KBM-7 (cell line): ENCODE measurements around the gene ERCC6L2.

ENCODE experiments used
- DNase-seq: peaks from one replicate; pipeline ENCODE4 v3.0.0-alpha.2; 2015
- in situ Hi-C: fragments of 300-500 bp; cut with MboI; formaldehyde crosslinking; loops from 2 replicates; pipeline ENCODE4 v1.14.3; 2020; ENCODE audit warnings: low sequenced_read_pairs, low pct_unique_long_range_greater_than_20kb, mixed read lengths

Gene ERCC6L2

DNA sequence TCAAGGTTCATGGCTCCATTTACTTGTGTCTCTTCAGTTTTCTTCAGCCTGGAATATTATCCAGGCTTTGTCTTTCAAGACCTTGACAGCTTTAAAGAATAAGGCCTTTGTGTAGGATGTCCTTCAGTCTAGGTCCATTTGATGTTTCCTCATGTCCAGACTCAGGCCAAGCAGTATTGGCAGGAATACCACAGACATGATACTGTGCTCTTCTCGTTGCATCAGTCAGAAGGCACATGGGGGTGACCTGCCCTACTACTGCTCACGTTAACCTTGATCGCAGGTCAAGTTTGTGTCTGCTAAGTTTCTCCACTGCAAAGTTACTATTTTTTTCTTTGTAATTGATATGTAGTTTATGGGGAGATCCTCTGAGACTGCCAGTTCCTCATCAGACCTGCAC, 88.2 kb downstream of the ERCC6L2 start:
- in situ Hi-C loops = no loop called here

DNA sequence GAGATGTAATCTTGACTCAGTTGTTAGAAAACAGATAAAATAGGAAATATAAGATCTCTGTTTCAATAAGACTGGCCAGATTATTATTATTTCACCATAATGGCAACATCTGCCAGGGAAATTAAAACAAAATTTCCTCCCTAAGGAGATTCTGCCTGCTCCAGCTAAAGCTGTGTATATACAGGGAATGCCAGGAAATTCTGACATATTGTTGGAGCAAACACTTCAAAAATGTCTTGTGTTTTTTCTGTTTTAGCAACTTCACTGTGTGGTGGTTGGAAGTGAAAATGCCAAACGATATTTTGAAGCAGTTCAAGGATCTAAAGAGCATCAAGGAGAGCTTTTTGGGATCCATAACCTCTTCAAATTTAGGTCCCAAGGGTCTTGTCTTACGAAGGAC, 90.8 kb downstream of the ERCC6L2 start:
- DNase-seq = no peak
- in situ Hi-C loops = no loop called here

More for the DNA sequence above, 88.2 kb downstream of the ERCC6L2 start:
- DNase-seq = no peak

DNA sequence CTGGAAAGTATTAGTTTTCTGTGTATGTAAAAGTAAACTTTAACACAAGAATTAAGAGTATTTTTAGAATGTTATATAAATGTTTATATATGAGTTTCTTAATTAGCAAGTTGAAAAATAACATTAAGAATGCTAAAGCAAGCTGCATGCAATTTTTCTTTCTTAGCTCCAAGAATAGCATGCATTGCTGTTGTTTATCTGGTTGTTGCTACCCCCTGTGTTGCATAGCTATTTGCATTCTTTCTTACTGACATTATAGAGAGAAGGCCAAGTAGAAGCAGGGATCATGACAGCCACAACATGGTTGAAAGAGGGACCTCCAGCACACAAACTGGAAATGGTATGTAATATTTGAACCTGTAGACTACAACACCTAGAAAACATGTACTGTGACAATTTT, 94.8 kb downstream of the ERCC6L2 start:
- DNase-seq = no peak
- in situ Hi-C loops = no loop called here

DNA sequence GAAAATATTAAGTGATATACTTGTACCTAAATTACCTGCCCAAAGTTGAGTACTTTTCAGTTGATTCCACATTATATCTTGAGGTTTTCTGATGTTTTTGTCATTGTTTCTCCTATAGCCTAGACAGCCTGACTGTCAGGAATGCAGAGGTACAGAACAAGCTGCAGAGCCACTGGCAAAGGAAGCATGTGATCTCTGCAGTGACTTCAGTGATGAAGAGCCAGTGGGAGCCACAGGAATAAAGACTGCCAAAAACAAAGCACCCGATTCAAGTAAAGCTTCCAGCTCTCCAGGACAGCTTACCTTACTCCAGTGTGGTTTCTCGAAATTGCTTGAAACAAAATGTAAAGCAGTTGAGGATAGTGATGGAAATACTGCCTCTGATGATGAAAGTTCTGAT, 96.3 kb downstream of the ERCC6L2 start:
- in situ Hi-C loops = no loop called here
- DNase-seq = no peak

DNA sequence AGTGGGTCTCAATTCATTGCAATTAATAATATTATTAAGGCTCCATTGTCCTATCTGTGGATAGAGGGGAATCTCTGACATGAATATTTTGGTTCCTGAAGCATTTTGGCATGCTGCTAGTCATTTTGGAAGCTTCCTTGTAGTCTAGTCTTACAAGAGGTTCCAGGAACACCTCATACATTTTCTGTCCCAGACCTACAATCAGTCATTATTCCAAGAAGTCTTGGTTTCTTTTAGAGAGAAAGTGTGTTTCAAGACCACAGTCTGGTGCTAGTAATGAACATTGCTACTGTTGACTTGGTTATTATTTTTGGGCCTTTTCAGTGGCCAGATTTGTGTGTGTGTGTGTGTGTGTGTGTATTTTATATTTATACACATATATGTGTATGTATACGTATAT, 98.9 kb downstream of the ERCC6L2 start:
- DNase-seq = no peak
- in situ Hi-C loops = no loop called here

DNA sequence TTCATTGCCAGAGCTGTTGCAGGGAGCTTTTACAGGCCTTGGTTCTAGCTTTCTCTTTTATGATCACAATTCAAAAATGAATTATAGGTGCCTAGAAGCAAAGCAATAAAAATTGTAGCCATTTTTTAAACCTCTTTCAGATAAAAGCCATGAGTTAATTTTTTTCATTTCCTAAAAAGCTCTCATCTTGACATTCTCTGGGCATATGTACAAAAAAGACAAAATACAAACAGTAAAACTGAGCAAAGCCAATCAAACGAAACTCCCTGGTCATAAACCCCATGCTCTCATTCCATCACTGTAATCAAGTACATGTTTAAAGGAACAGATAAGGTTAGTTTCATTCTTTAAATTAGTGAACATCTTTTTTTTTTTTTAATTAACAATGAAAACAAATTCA, 101.9 kb downstream of the ERCC6L2 start:
- in situ Hi-C loops = no loop called here
- DNase-seq = no peak

DNA sequence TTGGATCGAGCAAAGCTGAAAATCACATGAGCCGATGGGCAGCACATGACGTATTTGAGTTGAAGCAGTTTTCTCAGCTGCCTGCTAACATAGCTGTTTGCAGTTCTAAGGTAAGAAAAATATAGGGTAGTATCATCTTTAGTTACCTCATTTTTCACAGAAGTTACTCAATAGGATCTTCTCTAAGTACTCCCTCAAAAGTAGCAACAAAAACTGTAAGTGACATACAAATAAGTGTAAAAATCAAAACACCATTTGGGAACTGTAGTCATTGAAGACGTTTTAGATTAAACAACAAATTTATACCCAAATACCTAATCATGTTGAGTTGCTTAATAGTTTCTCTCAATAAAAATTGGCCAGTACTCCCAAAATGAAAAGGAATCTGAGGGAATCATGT, 102.6 kb downstream of the ERCC6L2 start:
- in situ Hi-C loops = no loop called here
- no peak for DNase-seq

DNA sequence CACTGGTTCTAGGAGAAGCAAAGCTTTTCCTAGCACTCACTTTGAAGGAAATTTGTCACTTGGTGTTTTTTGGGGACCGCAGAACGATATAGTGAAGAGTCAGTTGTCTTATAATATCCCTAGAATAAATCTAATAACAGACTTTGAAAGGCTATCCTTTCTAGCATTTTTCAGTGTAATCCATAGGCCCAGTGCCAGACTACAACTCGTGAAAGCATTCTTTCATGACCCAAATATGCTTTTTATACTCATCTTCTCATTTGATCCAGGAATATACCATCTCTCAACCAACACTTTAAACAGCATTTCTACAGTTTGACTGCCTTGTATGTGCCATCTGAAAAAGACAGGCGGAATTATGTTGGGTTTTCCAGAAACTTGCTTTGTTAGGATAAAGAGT, 104.0 kb downstream of the ERCC6L2 start:
- DNase-seq = no peak
- in situ Hi-C loops = no loop called here

DNA sequence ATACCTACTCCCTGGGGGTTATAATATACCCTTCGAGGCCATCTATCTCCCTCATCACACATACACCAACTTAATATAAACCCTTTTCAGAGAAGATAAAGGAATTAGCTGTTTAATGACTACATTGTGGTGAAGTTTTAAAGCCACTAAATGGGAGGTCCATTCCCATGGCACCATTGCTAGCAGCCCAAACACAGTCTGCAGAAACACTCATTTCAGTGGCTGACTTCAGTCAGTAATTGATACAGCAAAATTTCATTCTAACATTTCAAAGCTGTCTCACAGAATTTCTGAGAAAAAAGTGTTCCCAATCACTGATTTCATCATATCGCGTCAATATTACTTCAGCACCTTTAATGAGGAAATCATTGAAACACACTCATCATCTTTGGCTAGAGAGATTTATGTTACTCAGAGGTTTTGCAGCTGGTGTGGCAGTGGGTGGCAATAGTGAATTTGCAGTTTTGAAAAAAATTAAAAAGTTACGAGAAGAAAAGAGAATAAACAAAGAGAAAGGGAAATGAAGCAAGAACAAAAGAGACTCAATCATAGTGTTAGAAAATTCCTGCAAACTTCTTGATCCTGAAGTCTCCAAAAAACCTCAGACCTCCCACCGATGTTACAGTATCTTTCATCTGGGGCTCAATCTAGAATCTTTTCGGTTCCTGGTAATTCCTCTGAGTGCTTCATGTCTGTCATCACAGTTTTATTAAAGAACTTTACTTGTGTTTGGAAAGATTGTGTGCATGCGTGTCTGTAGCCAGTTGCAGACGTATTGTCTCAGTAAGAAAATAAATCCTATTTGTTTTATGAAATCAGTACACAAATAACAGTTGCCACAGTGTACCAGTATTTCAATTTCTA, 105.0 kb downstream of the ERCC6L2 start:
- in situ Hi-C loops = no loop called here
- peak; percentile 5 for DNase-seq

DNA sequence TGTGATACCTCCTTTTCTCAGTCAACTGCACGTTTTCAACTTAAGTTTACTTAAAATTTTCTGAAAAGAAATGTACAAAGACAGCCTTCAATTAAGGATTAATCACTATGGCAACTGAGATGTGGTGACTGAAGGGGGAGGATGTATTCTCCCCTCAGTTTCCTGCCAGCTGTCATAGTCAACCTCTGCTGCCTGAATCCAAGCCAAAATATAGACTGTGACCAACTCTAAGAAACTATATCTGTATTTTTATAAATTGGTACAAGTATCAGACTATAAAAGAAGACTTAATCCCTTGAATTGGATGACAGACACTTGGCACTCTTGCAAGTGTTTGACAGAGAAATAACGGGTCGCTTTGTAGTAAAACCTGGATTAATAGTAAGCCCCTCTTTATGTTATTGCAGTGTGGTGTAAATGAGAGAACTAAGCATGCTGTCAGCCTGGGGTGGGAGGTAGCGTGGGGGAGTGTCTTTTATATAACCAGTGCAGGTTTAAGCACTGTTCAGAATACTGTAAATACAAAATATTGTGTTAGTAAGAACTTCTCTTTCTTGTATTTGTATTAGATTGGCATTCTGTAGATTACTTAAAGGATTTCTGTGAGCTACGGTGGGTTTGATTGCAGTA, 106.4 kb downstream of the ERCC6L2 start:
- in situ Hi-C loops = no loop called here
- peak; percentile 82 for DNase-seq

DNA sequence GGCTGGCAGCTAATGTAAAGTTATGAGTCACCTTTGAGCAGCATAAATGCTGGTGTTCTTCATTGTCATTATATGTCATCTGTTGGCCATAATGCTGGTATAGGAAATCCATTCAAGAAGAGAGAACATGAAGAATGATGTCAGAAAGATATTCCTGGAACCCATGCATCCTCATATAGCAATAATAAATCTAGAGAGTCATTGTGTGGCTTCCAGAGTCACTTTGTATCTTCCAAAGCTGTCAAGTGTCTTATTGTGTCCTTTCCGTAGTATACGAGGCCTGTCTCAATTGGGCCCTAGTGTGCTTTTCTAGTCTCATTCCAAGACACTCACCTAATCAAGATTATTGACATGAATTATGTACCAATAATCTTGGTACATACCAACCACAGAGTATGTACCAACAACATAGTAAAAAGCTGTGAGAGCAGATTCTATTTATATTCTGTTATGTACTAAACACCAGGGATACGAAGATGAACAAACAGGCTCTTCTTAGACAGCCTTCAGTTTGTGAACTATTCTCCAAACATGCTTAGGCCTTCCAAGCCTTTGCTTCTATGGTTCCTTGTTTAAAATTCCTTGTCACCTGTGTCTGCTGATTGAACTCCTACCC, 110.1 kb downstream of the ERCC6L2 start:
- in situ Hi-C loops = no loop called here
- no peak for DNase-seq

DNA sequence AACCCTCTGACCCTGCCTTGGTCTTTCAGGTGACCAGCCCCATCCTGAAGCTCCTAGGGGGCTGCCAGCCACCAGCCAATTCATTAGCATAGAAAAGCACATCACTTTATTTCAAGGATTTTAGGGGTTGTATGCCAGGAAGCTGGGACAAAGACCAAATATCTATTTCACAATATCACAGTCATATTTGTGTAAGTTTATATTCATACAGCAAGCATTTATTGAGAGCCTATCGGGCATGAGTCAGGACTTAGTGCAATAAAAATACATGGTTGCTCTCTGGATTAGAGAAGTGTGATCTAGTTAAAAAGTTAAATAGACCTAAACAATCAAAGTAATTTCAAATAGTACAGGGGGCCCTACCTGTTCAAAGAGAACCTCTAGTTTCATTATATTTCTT, 113.8 kb downstream of the ERCC6L2 start:
- in situ Hi-C loops = no loop called here
- DNase-seq = no peak

DNA sequence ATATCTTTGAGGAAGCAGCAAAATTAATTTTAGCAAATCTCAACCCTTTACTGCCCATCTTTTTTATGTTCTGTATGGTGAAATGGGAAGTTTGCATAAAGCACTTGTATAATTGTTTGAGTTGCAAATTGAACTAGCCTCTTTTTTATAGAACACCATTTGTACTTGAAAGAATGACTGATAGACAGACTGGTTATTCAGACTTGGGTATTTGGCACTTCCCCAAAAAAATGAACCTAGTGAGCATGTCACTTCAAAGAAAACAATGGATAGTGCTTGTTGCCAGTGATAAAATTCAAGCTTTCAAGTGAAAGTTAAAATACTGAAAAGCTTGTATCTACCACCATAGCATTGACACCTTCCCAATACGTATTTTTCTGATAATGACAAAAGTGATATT, 115.8 kb downstream of the ERCC6L2 start:
- no peak for DNase-seq
- in situ Hi-C loops = no loop called here

DNA sequence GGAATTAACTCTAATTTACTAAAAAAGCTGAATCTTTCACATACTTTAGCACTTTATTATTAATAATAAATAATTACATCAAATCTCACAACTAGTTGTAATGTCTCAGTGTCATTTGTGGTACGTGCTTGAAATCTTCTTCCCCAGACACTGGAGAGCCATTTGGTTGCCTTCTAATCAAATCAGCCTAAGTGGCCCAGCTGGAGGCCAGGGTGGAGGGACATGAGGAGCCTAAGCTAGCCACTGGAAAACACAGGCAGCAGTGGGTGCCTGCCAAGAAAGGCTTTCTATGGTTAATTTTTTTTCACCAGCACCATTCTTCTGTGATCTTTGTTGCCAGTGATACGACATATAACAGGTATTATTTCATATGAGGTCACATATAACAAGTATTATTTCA, 117.0 kb downstream of the ERCC6L2 start:
- in situ Hi-C loops = no loop called here
- no peak for DNase-seq

DNA sequence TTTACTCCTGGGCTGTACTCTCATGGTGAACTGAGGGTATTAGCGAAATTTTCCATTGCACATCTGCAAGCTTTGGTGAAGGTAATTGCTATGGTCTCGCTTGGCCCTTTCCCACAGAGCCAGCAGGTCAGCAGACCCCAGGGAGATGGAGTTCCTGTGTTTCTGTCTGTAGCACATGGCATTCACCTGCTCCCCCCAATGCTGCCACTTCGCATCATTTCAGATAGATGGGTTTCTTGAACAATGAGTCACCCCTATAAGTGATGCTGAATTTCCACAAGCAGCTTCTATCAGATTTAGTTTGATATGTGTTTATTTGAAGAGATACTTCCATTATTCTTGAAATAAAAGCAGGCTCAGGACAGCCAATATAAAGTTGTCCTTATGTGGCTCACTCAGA, 117.8 kb downstream of the ERCC6L2 start:
- no peak for DNase-seq
- in situ Hi-C loops = no loop called here

DNA sequence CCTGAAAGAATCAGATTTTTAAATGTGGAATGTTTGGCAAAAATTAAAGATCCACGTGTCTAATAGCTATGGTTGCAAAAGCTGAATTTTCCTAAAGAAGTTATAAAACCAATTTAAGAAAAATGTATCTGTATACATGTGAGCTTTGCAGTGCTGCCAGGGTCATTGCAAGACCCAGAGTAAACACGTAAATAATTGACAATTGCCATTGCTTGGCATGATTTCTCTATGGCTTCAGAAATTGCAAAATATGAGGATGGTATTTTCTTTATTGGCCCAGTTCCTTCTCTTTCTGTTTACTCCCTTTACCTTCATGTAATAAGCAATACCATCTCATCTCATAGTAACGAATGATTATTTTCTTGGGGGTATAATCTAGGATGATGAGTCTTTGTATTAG, 123.9 kb downstream of the ERCC6L2 start:
- in situ Hi-C loops = no loop called here
- DNase-seq = no peak

DNA sequence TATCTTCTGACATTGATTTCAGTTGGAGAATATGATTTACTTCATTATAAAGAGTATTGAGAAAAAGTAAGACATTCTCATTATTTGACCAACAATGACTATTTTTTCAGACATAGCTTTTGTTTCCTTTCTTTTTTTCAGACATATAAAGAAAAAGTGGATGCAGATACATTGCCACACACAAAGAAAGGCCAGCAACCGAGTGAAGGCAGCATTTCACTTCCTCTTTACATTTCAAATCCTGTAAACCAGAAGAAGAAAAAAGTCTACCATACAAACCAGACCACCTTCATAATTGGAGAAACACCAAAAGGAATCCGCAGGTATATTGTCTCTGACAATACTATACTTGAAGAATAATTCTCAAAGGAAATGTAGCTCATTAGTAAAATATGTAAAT, 128.9 kb downstream of the ERCC6L2 start:
- no peak for DNase-seq
- in situ Hi-C loops = no loop called here

DNA sequence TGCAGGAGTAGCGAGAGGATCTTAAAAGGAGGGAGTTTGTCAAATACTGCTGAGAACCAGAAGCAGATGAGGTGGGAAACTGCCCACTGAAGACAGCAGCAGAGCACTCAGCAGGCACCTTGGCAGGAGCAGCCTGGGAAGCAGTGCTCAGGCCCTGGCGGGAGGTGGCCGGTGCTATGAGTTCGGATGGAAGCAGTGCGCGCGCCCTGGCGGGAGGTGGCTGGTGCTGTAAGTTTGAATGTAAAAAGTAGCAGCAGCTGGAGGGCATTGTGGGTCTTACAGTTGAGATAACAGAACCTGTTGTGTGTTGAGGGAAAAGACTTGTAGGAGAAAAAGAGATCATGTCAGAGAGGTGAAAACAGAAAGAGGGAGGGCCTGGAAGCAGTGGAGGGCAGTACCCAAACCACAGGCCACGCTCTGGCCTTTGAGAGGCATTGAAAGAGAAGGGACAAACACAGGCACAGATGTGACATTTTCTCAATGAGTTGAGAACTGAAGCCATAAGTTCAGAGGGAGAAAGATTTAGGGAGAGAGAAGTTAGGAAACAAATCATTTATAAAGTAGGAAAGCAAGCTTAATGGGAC, 130.9 kb downstream of the ERCC6L2 start:
- in situ Hi-C loops = no loop called here
- DNase-seq = no peak

DNA sequence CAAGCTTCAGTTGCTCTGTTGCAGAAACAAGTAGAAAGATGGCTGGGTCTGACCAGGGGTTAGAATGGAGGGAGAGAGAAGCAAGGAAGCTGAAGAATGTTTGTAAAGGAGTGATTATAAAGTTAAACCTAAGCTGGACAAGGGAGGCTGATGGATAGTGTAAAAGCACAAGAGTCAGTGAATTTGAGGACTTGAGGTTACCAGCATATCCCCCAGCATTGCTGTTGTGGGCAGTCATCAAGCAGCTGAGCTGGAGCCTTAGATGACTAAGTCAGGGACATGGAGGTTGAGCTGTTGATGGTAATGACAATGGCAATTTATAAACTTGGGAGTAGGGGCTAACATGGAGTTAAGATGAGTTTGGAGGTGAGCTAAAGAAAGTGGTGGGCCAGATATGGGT, 131.5 kb downstream of the ERCC6L2 start:
- in situ Hi-C loops = no loop called here
- no peak for DNase-seq
